Measurements from ENCODE around the gene GNA12. TPM values are rescaled to one million over a fixed set of nuclear protein-coding genes. Genes with fewer than 3 reads are reported as not detected.
A peak's percentile ranks its signal among the peaks of the same experiment; 100 is the strongest.
"Not testable (repeated sequence)": the region's sequence is repeated elsewhere in the genome, so short reads cannot be mapped to it uniquely, and the experiment has no call there.

The GNA12 gene
- polyA plus RNA-seq, 4 donors: 3.4 to 27.2 (median 14.5) TPM

DNA sequence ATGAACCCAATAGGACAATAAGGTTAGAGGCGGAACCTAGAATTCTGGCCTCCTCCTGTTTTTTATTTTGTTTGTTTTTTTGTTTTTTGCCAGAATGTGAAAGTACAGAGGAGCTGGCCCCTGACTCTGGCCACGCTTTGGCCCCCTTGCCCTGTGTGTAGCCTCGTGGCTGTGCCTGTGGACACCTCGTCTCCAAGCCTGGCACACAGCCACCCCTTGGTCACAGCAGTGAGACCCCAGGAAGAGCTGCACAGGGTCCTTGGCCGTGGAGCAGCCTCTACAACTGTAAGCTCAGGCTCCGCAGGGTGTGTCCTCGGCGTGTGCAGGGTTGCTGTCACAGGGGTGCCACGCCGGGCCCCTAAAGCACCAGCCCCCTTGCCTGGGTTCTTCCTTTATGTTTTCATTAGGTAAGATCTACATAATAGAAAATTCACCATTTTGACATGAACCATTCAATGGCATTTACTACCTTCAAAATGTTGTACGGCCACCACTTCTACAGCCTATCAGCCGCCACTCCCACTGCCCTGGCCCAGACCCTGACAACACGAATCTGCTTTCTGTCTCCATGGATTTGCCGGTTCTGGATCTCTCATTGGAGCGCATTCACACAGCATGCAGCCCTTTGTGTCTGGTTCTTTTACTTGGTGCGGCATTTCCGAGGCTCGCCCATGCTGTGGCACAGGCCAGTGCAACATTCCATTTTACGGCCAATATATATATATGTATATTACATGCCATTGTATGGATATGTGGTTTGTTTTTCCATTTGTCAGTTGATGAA, 105.2 kb downstream of the GNA12 start:
- DNase-seq (no peak), FAIRE-seq (no peak)
- peaks cover 0 to 26% (median 0%) of the 10 kb centered on the region in 3 donors for H3K36me3 ChIP-seq (ENCODE audit: control insufficient read depth in 3 of 3, insufficient read depth in 2 of 3, low read depth in 1 of 3, low read length in 3 of 3)
- no peak overlapping the region for H3K27ac ChIP-seq (ENCODE audit: low read depth in 1 of 3, low read length in 2 of 3)
- 93 to 95% (median 95%) methylated on average over 19 of the region's 19 CpGs for WGBS, 3 donors
- H3K27me3 ChIP-seq (ENCODE audit: control insufficient read depth in 3 of 3, insufficient read depth in 3 of 3, low read length in 3 of 3): no peaks in the 10 kb centered on the region
- no peaks in the 10 kb centered on the region for H3K4me1 ChIP-seq (ENCODE audit: control insufficient read depth in 3 of 3, insufficient read depth in 2 of 3, low read depth in 1 of 3, low read length in 2 of 3)
- no peaks in the 10 kb centered on the region for H3K9me3 ChIP-seq (ENCODE audit: control insufficient read depth in 2 of 2, insufficient read depth in 1 of 2, low read depth in 1 of 2, low read length in 1 of 2)
- no peak overlapping the region for H3K4me3 ChIP-seq (ENCODE audit: low read depth in 1 of 3, low read length in 3 of 3)

DNA sequence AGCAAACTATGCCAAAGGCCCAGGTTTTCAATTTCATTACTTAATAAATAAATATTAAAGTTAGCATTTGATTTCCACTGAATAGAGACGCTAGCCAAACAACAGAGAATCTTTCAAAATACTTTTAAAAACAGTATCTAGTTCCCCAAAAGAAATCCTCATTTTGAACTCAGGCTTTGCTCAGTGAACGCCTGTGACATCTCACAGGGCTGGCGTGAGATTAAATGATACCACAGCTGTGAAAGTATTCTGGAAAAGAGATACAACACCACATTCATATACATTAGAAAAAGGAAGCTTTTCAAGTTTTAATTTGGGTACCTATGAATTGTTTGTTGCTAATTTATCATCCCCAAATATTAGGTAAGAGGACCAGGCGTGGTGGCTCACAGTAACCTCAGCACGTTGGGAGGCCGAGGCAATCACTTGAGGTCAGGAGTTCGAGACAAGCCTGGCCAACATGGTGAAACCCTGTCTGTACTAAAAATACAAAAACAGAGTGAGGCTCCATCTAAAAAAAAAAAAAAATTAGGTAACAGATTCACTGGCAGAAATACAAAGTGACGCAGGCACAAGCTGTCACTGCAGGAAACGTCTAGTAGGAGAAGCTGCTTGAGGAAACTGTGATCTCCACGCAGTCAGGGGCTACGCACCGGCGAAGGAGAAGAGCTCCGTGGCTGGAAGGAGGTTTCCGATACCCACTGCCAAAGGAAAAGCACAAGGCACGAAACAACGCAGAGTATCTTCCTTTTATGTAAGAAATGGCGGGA, 106.2 kb downstream of the GNA12 start:
- Histone ChIP-seq H3K27me3 (ENCODE audit: control insufficient read depth in 3 of 3, insufficient read depth in 3 of 3, low read length in 3 of 3) (no peaks in the 10 kb centered on the region), H3K27ac (ENCODE audit: low read depth in 1 of 3, low read length in 2 of 3) (peak overlapping the region in 1 of 3 donors; percentile 32), H3K36me3 (ENCODE audit: control insufficient read depth in 3 of 3, insufficient read depth in 2 of 3, low read depth in 1 of 3, low read length in 3 of 3) (peaks cover 0 to 30% (median 0%) of the 10 kb centered on the region in 3 donors), H3K9me3 (ENCODE audit: control insufficient read depth in 2 of 2, insufficient read depth in 1 of 2, low read depth in 1 of 2, low read length in 1 of 2) (peaks cover 0 to 7% of the 10 kb centered on the region in 2 donors), H3K4me1 (ENCODE audit: control insufficient read depth in 3 of 3, insufficient read depth in 2 of 3, low read depth in 1 of 3, low read length in 2 of 3) (no peaks in the 10 kb centered on the region), H3K4me3 (ENCODE audit: low read depth in 1 of 3, low read length in 3 of 3) (no peak overlapping the region)
- FAIRE-seq (no peak), DNase-seq (no peak)
- 64 to 86% (median 78%) methylated on average over 18 of the region's 18 CpGs for WGBS, 3 donors

DNA sequence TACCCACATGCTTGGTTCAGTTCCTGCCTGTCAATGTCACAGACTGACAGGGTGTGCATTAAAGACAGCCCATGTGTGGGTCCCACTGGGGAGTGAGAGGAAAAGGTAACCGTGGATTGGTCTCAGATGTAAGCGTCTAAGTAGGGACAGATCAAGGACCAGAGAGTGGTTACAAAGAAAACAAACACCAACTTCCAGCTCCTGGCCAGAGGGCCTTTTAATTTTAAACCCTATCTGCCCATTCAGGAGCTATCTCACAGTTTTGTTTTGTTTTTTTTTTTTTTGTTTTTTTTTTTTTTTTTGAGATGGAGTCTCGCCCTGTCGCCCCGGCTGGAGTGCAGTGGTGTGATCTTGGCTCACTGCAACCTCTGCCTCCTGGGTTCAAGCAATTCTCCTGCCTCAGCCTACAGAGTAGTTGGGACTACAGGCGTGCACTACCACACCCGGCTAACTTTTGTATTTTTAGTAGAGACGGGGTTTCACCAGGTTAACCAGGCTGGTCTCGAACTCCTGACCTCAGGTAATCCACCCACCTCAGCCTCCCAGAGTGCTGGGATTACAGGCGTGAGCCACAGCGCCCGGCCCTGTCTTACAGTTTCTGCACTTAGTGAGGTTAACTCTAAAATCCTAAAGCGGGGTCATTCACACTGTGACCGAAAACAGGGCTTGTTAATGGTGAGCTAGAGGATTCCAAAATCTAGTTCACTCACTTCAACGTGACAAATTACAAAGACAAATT, 106.9 kb downstream of the GNA12 start:
- not testable (repeated sequence) for H3K27me3 ChIP-seq (ENCODE audit: control insufficient read depth in 3 of 3, insufficient read depth in 3 of 3, low read length in 3 of 3); H3K4me1 ChIP-seq (ENCODE audit: control insufficient read depth in 3 of 3, insufficient read depth in 2 of 3, low read depth in 1 of 3, low read length in 2 of 3); FAIRE-seq; H3K4me3 ChIP-seq (ENCODE audit: low read depth in 1 of 3, low read length in 3 of 3); H3K27ac ChIP-seq (ENCODE audit: low read depth in 1 of 3, low read length in 2 of 3); DNase-seq; H3K9me3 ChIP-seq (ENCODE audit: control insufficient read depth in 2 of 2, insufficient read depth in 1 of 2, low read depth in 1 of 2, low read length in 1 of 2)
- WGBS, 3 donors: 90 to 95% (median 93%) methylated on average over 15 of the region's 15 CpGs
- H3K36me3 ChIP-seq (ENCODE audit: control insufficient read depth in 3 of 3, insufficient read depth in 2 of 3, low read depth in 1 of 3, low read length in 3 of 3): peaks cover 0 to 34% (median 0%) of the 10 kb centered on the region in 3 donors

DNA sequence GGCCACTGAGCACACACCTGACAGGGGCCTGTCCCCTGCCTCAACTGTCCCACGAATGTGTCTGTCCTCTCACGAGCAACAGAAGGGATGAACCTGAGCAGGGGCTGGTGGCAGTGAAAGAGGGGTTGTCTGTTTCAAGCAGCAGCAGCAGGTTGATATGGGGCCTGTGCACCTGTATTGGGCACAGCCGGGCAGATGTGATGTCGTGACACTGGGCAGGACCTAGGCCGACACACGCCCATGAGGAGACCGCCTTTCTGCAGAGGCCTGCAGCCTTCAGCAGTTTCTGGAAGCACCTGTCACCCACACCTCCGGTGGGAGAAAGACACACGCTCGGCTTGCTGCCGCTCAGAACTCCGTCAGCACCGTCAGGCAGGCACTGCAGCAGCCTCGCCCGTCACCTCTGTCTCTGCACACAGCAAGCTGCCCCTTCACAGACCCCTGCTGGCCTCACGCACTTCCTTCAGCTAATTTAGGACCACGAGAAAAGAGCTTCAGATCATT, 107.6 kb downstream of the GNA12 start:
- H3K4me1 ChIP-seq (ENCODE audit: control insufficient read depth in 3 of 3, insufficient read depth in 2 of 3, low read depth in 1 of 3, low read length in 2 of 3): no peaks in the 10 kb centered on the region
- peaks cover 0 to 35% (median 0%) of the 10 kb centered on the region in 3 donors for H3K36me3 ChIP-seq (ENCODE audit: control insufficient read depth in 3 of 3, insufficient read depth in 2 of 3, low read depth in 1 of 3, low read length in 3 of 3)
- no peaks in the 10 kb centered on the region for H3K27me3 ChIP-seq (ENCODE audit: control insufficient read depth in 3 of 3, insufficient read depth in 3 of 3, low read length in 3 of 3)
- no peak for FAIRE-seq
- H3K4me3 ChIP-seq (ENCODE audit: low read depth in 1 of 3, low read length in 3 of 3): no peak overlapping the region
- peaks cover 0 to 8% of the 10 kb centered on the region in 2 donors for H3K9me3 ChIP-seq (ENCODE audit: control insufficient read depth in 2 of 2, insufficient read depth in 1 of 2, low read depth in 1 of 2, low read length in 1 of 2)
- H3K27ac ChIP-seq (ENCODE audit: low read depth in 1 of 3, low read length in 2 of 3): no peak overlapping the region
- 88 to 94% (median 92%) methylated on average over 17 of the region's 17 CpGs for WGBS, 3 donors
- DNase-seq: no peak

DNA sequence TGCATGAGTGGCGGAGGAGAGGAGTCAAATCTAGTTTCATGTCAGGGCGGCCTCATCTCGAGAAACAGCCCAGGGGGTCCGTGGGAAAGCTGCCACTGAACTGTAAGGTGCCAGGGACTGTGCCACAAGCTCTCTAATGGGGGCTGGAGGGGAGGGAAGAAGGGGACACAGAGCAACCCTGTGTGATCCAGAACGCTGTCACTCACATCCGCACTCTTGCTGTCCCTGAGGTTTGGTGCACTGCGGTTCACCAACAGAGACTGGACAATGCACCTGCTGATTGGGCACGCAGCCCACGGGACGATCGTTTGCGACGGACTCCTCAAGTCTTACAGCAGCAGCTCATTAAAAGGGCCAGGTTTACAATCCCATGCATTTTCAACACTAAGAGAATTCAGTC, 108.4 kb downstream of the GNA12 start:
- H3K27me3 ChIP-seq (ENCODE audit: control insufficient read depth in 3 of 3, insufficient read depth in 3 of 3, low read length in 3 of 3): no peaks in the 10 kb centered on the region
- no peak for FAIRE-seq
- DNase-seq: no peak
- H3K4me3 ChIP-seq (ENCODE audit: low read depth in 1 of 3, low read length in 3 of 3): no peak overlapping the region
- H3K27ac ChIP-seq (ENCODE audit: low read depth in 1 of 3, low read length in 2 of 3): no peak overlapping the region
- 88 to 92% (median 91%) methylated on average over 13 of the region's 13 CpGs for WGBS, 3 donors
- H3K9me3 ChIP-seq (ENCODE audit: control insufficient read depth in 2 of 2, insufficient read depth in 1 of 2, low read depth in 1 of 2, low read length in 1 of 2): peaks cover 0 to 8% of the 10 kb centered on the region in 2 donors
- H3K36me3 ChIP-seq (ENCODE audit: control insufficient read depth in 3 of 3, insufficient read depth in 2 of 3, low read depth in 1 of 3, low read length in 3 of 3): peaks cover 0 to 43% (median 2%) of the 10 kb centered on the region in 3 donors
- no peaks in the 10 kb centered on the region for H3K4me1 ChIP-seq (ENCODE audit: control insufficient read depth in 3 of 3, insufficient read depth in 2 of 3, low read depth in 1 of 3, low read length in 2 of 3)

DNA sequence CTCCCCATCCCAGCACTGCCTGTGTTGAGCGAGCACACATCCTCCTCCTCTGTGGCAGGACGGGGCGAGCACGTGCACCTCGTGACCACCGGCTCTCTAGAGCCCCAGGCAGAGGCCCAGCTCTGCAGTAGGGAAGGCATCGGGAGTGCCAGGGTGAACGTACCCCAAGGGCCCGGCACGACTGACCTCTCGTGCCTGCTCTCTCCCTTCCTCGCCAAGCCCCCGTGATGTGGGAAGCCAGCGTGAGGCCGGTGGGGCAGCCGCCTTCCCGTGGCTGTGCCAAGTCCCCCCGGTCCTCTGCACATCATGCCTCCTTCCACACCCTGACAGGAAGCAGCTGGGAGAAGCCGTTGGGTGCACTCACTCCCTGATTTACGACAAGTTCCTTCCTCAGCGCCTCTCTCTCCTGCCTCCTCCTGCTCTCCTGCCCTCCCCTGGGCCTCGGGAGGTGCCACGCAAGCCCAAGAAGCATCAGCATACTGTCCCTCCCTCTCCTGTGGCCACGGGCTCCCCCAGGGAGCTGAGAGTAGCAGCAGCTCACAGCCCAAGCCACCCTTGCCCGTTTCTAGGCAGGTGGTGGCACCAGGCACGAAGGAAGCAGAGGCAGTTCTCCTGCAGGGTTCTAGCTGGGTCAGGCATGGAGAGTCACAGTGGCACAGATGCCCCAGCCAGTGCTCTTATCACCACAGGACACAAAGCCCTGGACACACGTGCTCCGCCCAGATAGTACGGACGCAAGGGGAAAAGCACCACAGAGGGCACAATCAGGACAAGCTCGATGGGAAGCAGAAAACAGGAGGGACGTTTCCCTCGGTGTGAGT, 109.1 kb downstream of the GNA12 start:
- Histone ChIP-seq H3K4me1 (ENCODE audit: control insufficient read depth in 3 of 3, insufficient read depth in 2 of 3, low read depth in 1 of 3, low read length in 2 of 3) (no peaks in the 10 kb centered on the region), H3K27me3 (ENCODE audit: control insufficient read depth in 3 of 3, insufficient read depth in 3 of 3, low read length in 3 of 3) (no peaks in the 10 kb centered on the region), H3K27ac (ENCODE audit: low read depth in 1 of 3, low read length in 2 of 3) (peak overlapping the region in 1 of 3 donors; percentile 7), H3K36me3 (ENCODE audit: control insufficient read depth in 3 of 3, insufficient read depth in 2 of 3, low read depth in 1 of 3, low read length in 3 of 3) (peaks cover 0 to 49% (median 2%) of the 10 kb centered on the region in 3 donors), H3K4me3 (ENCODE audit: low read depth in 1 of 3, low read length in 3 of 3) (no peak overlapping the region), H3K9me3 (ENCODE audit: control insufficient read depth in 2 of 2, insufficient read depth in 1 of 2, low read depth in 1 of 2, low read length in 1 of 2) (peaks cover 0 to 8% of the 10 kb centered on the region in 2 donors)
- WGBS, 3 donors: 53 to 79% (median 77%) methylated on average over 28 to 33 of the region's 33 CpGs
- FAIRE-seq: no peak
- no peak for DNase-seq

DNA sequence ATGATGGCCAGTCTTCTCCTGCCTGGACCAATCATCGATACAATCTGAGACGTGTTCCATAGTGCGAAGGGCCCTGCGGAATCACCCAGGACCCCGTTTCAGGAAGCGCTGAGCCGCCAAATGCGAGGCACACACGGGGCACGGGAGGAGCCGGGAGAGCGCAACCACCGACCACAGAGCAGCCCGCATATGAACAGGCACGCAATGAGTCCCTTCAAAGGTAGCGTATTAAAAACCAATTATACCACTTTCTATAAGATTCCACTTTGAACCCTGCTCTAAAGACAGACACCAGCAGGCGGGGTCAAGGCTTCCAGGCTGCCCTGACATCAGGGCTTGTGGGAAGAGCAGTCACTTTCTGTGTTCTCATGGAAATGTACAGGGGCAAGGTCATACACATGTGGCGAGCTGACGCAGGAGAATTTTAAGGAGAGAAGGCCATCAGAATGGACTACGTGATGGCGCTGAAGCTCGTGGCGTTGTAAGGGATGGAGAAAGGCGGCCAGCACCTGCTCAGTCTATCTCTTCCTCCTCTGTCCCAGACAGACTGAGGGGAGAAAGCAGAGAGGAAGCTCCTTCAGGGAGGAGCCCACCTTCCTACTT, 109.9 kb downstream of the GNA12 start:
- no peak for DNase-seq
- no peak overlapping the region for H3K27ac ChIP-seq (ENCODE audit: low read depth in 1 of 3, low read length in 2 of 3)

More for the DNA sequence above, 109.9 kb downstream of the GNA12 start:
- Histone ChIP-seq H3K36me3 (ENCODE audit: control insufficient read depth in 3 of 3, insufficient read depth in 2 of 3, low read depth in 1 of 3, low read length in 3 of 3) (peaks cover 0 to 56% (median 2%) of the 10 kb centered on the region in 3 donors), H3K4me3 (ENCODE audit: low read depth in 1 of 3, low read length in 3 of 3) (no peak overlapping the region), H3K9me3 (ENCODE audit: control insufficient read depth in 2 of 2, insufficient read depth in 1 of 2, low read depth in 1 of 2, low read length in 1 of 2) (peaks cover 0 to 8% of the 10 kb centered on the region in 2 donors), H3K4me1 (ENCODE audit: control insufficient read depth in 3 of 3, insufficient read depth in 2 of 3, low read depth in 1 of 3, low read length in 2 of 3) (peaks cover 0 to 3% (median 0%) of the 10 kb centered on the region in 3 donors), H3K27me3 (ENCODE audit: control insufficient read depth in 3 of 3, insufficient read depth in 3 of 3, low read length in 3 of 3) (no peaks in the 10 kb centered on the region)
- FAIRE-seq: no peak
- 88 to 97% (median 96%) methylated on average over 24 of the region's 24 CpGs for WGBS, 3 donors
